H1 (cell line): Measurements from ENCODE around the gene LRRC19. TPM values are rescaled to one million over a fixed set of nuclear protein-coding genes. Genes with fewer than 3 reads are reported as not detected.

Experiments
- BACH1 ChIP-seq: IDR thresholded peaks from 2 replicates; pipeline ENCODE4 v1.6.1; 2012; ENCODE audit warnings: low read length, improper control_type of control experiment
- PHF8 ChIP-seq: fragments of 200-600 bp; sonication (generic); conservative IDR thresholded peaks from 2 replicates; pipeline ENCODE4 v1.7.1; 2012; ENCODE audit warnings: low read depth, mild to moderate bottlenecking, inconsistent platforms, low read length, moderate library complexity
- TBP ChIP-seq: IDR thresholded peaks from 2 replicates; pipeline ENCODE4 v1.6.1; 2011; ENCODE audit warnings: low read depth, low read length, improper control_type of control experiment
- polyA plus RNA-seq, 7 experiments: library from polyadenylated mRNA; depleted of rRNA in 3 of 7; stranded (reverse) in 5 of 7; unstranded in 2 of 7; fragments of >200 nt in 5 of 7; fragments of 200-250 nt in 2 of 7; gene quantifications; 1 replicate in 5 of 7; 2 replicates in 1 of 7; 4 replicates in 1 of 7; pipeline versions ENCODE4 v1.2.1 to v1.2.3, GENCODE V29; 2011 to 2013; ENCODE audit warnings: missing spikeins in 2 of 7, mixed read lengths in 2 of 7
- total RNA-seq: library from RNA; stranded (reverse); fragmentation: NEBNext Ultra II Directional; extraction: Animal tissue kit (Norgen Biotek cat#: 25700); gene quantifications from 2 replicates; pipeline ENCODE4 v1.2.1, GENCODE V29; 2021
- TF ChIP-seq, protein P1 (sequence below): fragments of 300-600 bp; sonication (generic); IDR thresholded peaks from 2 replicates; pipeline ENCODE4 v1.7.1; 2012; ENCODE audit warnings: low read length, moderate library complexity, mild to moderate bottlenecking, inconsistent platforms; ENCODE audit not compliant: insufficient replicate concordance
- TF ChIP-seq, protein P2 (sequence below): IDR thresholded peaks from 2 replicates; pipeline ENCODE4 v1.6.1; 2012; ENCODE audit warnings: low read length, inconsistent platforms

Gene LRRC19
- total and polyA plus RNA-seq, 2 of the 8 experiments (the other 6 are each of a cell fraction or from before 2014, with no cell fraction given), result not detected

DNA sequence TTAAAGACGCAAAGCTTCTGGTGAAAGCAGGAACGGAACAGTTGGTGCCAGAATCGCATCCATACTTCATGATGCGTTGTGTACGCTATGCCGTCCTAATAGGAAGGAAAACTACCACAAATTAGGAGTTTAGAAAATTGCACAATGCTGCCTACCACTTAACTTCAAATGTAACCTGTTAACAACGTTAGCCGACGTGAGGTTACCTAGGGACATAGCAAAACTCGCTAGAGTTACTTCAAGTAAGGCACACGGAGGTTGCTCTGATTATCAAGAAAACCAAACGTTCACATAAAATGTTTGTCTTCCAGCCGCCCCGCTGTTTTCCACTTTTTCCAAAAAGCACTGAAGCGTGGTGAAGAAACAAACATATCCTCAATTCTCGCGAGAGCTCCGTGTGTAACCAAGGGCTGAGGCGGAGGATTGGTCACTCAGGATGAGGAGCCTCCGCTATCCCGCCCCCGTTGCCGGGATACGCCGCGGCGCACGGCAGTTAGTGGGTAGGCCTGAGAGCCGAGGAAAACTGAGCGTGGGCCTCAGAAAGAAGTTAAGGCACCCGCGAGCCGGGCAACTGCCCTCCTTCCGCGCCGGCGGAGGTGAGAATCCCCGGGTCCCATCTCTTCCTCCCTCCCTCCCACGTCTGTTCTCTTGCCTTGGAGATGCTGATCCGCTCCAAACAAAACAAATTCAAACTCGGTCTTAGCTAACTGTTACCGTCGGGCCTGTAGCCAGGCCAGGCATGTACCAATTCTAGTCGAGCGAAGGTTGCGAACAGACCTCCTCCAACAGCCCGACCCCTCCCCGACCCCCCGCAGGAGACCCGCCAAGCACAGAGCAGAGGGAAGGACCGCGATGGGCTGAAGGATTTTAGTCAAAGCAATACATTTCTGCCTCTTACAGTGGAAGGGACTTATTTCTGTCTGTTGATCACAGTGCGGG is 49.3 kb downstream of the LRRC19 start, which contains the start of gene IFT74 (continued):
- TF ChIP-seq, protein P1, sequence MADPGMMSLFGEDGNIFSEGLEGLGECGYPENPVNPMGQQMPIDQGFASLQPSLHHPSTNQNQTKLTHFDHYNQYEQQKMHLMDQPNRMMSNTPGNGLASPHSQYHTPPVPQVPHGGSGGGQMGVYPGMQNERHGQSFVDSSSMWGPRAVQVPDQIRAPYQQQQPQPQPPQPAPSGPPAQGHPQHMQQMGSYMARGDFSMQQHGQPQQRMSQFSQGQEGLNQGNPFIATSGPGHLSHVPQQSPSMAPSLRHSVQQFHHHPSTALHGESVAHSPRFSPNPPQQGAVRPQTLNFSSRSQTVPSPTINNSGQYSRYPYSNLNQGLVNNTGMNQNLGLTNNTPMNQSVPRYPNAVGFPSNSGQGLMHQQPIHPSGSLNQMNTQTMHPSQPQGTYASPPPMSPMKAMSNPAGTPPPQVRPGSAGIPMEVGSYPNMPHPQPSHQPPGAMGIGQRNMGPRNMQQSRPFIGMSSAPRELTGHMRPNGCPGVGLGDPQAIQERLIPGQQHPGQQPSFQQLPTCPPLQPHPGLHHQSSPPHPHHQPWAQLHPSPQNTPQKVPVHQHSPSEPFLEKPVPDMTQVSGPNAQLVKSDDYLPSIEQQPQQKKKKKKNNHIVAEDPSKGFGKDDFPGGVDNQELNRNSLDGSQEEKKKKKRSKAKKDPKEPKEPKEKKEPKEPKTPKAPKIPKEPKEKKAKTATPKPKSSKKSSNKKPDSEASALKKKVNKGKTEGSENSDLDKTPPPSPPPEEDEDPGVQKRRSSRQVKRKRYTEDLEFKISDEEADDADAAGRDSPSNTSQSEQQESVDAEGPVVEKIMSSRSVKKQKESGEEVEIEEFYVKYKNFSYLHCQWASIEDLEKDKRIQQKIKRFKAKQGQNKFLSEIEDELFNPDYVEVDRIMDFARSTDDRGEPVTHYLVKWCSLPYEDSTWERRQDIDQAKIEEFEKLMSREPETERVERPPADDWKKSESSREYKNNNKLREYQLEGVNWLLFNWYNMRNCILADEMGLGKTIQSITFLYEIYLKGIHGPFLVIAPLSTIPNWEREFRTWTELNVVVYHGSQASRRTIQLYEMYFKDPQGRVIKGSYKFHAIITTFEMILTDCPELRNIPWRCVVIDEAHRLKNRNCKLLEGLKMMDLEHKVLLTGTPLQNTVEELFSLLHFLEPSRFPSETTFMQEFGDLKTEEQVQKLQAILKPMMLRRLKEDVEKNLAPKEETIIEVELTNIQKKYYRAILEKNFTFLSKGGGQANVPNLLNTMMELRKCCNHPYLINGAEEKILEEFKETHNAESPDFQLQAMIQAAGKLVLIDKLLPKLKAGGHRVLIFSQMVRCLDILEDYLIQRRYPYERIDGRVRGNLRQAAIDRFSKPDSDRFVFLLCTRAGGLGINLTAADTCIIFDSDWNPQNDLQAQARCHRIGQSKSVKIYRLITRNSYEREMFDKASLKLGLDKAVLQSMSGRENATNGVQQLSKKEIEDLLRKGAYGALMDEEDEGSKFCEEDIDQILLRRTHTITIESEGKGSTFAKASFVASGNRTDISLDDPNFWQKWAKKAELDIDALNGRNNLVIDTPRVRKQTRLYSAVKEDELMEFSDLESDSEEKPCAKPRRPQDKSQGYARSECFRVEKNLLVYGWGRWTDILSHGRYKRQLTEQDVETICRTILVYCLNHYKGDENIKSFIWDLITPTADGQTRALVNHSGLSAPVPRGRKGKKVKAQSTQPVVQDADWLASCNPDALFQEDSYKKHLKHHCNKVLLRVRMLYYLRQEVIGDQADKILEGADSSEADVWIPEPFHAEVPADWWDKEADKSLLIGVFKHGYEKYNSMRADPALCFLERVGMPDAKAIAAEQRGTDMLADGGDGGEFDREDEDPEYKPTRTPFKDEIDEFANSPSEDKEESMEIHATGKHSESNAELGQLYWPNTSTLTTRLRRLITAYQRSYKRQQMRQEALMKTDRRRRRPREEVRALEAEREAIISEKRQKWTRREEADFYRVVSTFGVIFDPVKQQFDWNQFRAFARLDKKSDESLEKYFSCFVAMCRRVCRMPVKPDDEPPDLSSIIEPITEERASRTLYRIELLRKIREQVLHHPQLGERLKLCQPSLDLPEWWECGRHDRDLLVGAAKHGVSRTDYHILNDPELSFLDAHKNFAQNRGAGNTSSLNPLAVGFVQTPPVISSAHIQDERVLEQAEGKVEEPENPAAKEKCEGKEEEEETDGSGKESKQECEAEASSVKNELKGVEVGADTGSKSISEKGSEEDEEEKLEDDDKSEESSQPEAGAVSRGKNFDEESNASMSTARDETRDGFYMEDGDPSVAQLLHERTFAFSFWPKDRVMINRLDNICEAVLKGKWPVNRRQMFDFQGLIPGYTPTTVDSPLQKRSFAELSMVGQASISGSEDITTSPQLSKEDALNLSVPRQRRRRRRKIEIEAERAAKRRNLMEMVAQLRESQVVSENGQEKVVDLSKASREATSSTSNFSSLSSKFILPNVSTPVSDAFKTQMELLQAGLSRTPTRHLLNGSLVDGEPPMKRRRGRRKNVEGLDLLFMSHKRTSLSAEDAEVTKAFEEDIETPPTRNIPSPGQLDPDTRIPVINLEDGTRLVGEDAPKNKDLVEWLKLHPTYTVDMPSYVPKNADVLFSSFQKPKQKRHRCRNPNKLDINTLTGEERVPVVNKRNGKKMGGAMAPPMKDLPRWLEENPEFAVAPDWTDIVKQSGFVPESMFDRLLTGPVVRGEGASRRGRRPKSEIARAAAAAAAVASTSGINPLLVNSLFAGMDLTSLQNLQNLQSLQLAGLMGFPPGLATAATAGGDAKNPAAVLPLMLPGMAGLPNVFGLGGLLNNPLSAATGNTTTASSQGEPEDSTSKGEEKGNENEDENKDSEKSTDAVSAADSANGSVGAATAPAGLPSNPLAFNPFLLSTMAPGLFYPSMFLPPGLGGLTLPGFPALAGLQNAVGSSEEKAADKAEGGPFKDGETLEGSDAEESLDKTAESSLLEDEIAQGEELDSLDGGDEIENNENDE, result no peak
- TF ChIP-seq, protein P2, sequence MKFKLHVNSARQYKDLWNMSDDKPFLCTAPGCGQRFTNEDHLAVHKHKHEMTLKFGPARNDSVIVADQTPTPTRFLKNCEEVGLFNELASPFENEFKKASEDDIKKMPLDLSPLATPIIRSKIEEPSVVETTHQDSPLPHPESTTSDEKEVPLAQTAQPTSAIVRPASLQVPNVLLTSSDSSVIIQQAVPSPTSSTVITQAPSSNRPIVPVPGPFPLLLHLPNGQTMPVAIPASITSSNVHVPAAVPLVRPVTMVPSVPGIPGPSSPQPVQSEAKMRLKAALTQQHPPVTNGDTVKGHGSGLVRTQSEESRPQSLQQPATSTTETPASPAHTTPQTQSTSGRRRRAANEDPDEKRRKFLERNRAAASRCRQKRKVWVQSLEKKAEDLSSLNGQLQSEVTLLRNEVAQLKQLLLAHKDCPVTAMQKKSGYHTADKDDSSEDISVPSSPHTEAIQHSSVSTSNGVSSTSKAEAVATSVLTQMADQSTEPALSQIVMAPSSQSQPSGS, result 0 out of 2 replicates have a peak, but pooled peaks have one; percentile 66
- TF ChIP-seq PHF8 (peak; percentile 75), BACH1 (peak; percentile 47), TBP (peak; percentile 67)
- TF ChIP-seq, all 59 proteins: peak for 18
